ENCODE measurements around the gene PKHD1. TPM values are rescaled to one million over a fixed set of nuclear protein-coding genes. Genes with fewer than 3 reads are reported as not detected.
A peak's percentile ranks its signal among the peaks of the same experiment; 100 is the strongest.

The PKHD1 gene
- polyA plus RNA-seq, 4 donors: under 0.01 to 1.3 TPM; not detected in 2

DNA sequence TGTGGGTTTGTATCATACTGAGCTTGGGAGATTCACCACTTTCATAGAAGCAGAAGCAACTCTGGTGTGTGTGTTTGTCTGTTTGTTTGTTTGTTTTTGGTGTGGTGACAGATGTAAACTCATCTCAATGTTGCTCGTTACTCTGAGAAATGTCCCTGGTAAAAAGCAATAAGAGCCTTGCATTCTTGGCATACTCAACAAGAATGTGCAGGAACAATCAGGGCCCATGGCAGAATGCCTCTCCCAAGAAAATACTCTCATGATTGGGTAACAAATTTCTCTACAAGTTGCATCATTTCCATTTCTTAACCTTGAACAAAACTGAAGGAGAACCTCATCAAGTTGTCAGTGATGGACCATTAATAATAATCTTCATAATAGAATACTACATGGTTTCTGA, 43.0 kb upstream of the PKHD1 start:
- DNase-seq (no peak), FAIRE-seq (no peak)
- Histone ChIP-seq H3K27ac (ENCODE audit: low read depth in 1 of 3, low read length in 2 of 3) (no peak overlapping the region), H3K36me3 (ENCODE audit: control insufficient read depth in 3 of 3, insufficient read depth in 2 of 3, low read depth in 1 of 3, low read length in 3 of 3) (no peaks in the 10 kb centered on the region), H3K27me3 (ENCODE audit: control insufficient read depth in 3 of 3, insufficient read depth in 3 of 3, low read length in 3 of 3) (peaks cover 0 to 2% (median 0%) of the 10 kb centered on the region in 3 donors), H3K9me3 (ENCODE audit: control insufficient read depth in 2 of 2, insufficient read depth in 1 of 2, low read depth in 1 of 2, low read length in 1 of 2) (peaks cover 0 to 3% of the 10 kb centered on the region in 2 donors), H3K4me1 (ENCODE audit: control insufficient read depth in 3 of 3, insufficient read depth in 2 of 3, low read depth in 1 of 3, low read length in 2 of 3) (peaks cover 0 to 4% (median 0%) of the 10 kb centered on the region in 3 donors), H3K4me3 (ENCODE audit: low read depth in 1 of 3, low read length in 3 of 3) (no peak overlapping the region)
- 50 to 72% (median 61%) methylated on average over 1 of the region's 1 CpG for WGBS, 3 donors

DNA sequence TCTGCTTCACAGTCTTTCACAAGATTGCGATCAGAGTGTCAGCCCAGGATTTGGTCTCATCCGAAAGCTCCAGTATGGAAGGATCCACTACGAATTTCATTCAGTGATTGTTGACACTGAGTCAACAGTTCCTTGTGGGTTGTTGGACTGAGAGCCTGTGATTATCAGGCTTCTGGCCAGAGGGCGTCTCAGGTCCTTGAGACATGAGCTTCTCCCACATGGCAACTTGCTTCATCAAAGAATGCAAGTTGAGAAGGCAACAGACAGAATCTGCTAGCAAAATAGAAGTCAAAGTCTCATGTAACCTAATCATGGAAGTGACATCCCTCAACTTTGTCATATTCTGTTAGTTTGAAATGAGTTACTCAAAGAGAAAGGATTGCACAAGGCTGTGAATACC, 40.5 kb upstream of the PKHD1 start:
- no peak overlapping the region for H3K27ac ChIP-seq (ENCODE audit: low read depth in 1 of 3, low read length in 2 of 3)
- no peak overlapping the region for H3K4me3 ChIP-seq (ENCODE audit: low read depth in 1 of 3, low read length in 3 of 3)
- 74 to 78% (median 77%) methylated on average over 4 of the region's 4 CpGs for WGBS, 3 donors
- H3K4me1 ChIP-seq (ENCODE audit: control insufficient read depth in 3 of 3, insufficient read depth in 2 of 3, low read depth in 1 of 3, low read length in 2 of 3): peaks cover 0 to 8% (median 0%) of the 10 kb centered on the region in 3 donors
- FAIRE-seq: no peak
- peaks cover 0 to 3% of the 10 kb centered on the region in 2 donors for H3K9me3 ChIP-seq (ENCODE audit: control insufficient read depth in 2 of 2, insufficient read depth in 1 of 2, low read depth in 1 of 2, low read length in 1 of 2)
- H3K36me3 ChIP-seq (ENCODE audit: control insufficient read depth in 3 of 3, insufficient read depth in 2 of 3, low read depth in 1 of 3, low read length in 3 of 3): no peaks in the 10 kb centered on the region
- no peak for DNase-seq
- peaks cover 0 to 2% (median 2%) of the 10 kb centered on the region in 3 donors for H3K27me3 ChIP-seq (ENCODE audit: control insufficient read depth in 3 of 3, insufficient read depth in 3 of 3, low read length in 3 of 3)

DNA sequence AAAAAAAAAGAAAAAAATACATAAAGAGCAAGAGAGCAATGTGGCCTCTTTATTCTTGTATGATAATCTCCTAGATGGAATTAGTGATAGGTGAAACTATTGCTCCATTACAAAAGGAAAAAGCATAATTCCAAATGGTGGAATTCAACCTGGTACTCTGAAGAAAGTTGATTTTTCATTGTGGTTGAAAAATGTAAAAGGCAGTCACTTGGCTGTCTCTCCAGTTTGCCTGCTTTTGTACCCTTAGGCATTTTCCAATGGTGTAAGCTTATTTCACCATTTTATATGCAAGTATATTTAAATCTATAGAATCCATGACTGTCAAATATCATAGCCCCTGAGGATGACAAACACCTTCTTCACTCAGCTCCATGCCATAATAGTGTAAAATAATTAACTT, 38.8 kb upstream of the PKHD1 start:
- Histone ChIP-seq H3K4me3 (ENCODE audit: low read depth in 1 of 3, low read length in 3 of 3) (no peak overlapping the region), H3K36me3 (ENCODE audit: control insufficient read depth in 3 of 3, insufficient read depth in 2 of 3, low read depth in 1 of 3, low read length in 3 of 3) (no peaks in the 10 kb centered on the region), H3K4me1 (ENCODE audit: control insufficient read depth in 3 of 3, insufficient read depth in 2 of 3, low read depth in 1 of 3, low read length in 2 of 3) (peaks cover 0 to 8% (median 0%) of the 10 kb centered on the region in 3 donors), H3K27ac (ENCODE audit: low read depth in 1 of 3, low read length in 2 of 3) (no peak overlapping the region), H3K9me3 (ENCODE audit: control insufficient read depth in 2 of 2, insufficient read depth in 1 of 2, low read depth in 1 of 2, low read length in 1 of 2) (peaks cover 0 to 3% of the 10 kb centered on the region in 2 donors), H3K27me3 (ENCODE audit: control insufficient read depth in 3 of 3, insufficient read depth in 3 of 3, low read length in 3 of 3) (peaks cover 0 to 2% (median 0%) of the 10 kb centered on the region in 3 donors)
- DNase-seq (no peak), FAIRE-seq (no peak)

DNA sequence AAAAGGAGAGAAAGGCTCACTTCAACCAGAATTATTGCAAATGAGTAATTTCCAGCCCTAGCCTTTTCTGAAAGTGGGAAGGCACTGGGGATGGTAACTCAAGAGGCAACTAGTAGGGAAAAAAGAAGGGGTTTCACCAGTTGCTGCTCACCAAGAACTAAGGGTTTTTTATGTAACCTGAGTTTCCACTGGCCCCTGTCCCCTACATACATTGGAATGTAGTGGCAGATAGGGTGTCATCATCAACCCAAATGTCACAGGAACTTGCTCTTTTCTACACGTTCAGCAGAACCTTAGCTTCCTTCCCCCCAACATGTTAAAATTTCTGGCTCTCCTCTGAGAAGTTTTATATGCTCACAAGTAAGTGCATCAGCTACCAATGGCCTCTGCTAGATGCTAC, 38.2 kb upstream of the PKHD1 start:
- H3K4me3 ChIP-seq (ENCODE audit: low read depth in 1 of 3, low read length in 3 of 3): no peak overlapping the region
- peaks cover 0 to 3% of the 10 kb centered on the region in 2 donors for H3K9me3 ChIP-seq (ENCODE audit: control insufficient read depth in 2 of 2, insufficient read depth in 1 of 2, low read depth in 1 of 2, low read length in 1 of 2)
- FAIRE-seq (no peak), DNase-seq (no peak)
- peaks cover 0 to 8% (median 0%) of the 10 kb centered on the region in 3 donors for H3K4me1 ChIP-seq (ENCODE audit: control insufficient read depth in 3 of 3, insufficient read depth in 2 of 3, low read depth in 1 of 3, low read length in 2 of 3)
- no peaks in the 10 kb centered on the region for H3K36me3 ChIP-seq (ENCODE audit: control insufficient read depth in 3 of 3, insufficient read depth in 2 of 3, low read depth in 1 of 3, low read length in 3 of 3)
- WGBS, 3 donors: 65 to 78% (median 77%) methylated on average over 1 of the region's 1 CpG
- H3K27me3 ChIP-seq (ENCODE audit: control insufficient read depth in 3 of 3, insufficient read depth in 3 of 3, low read length in 3 of 3): peaks cover 0 to 2% (median 0%) of the 10 kb centered on the region in 3 donors
- no peak overlapping the region for H3K27ac ChIP-seq (ENCODE audit: low read depth in 1 of 3, low read length in 2 of 3)

DNA sequence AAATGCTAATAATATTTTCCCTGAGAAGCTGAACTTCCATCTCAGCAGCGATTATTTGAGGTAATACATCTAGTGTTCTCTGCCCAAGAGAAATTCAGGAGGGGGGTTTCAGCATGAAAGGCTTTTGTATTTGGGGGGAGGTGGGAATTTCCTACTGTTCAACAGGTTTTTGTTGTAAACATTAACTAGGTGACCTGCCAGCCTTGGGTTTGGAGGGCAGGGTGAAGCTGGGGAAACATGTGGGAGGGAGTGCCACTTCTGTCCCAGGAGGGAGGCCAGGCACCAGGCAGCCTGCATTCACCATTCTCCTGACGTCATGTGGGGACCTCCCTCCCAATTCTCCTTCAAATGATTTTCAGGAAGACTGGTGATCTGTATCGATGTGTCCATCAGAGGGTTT, 37.7 kb upstream of the PKHD1 start:
- Histone ChIP-seq H3K36me3 (ENCODE audit: control insufficient read depth in 3 of 3, insufficient read depth in 2 of 3, low read depth in 1 of 3, low read length in 3 of 3) (no peaks in the 10 kb centered on the region), H3K27me3 (ENCODE audit: control insufficient read depth in 3 of 3, insufficient read depth in 3 of 3, low read length in 3 of 3) (peaks cover 0 to 2% (median 0%) of the 10 kb centered on the region in 3 donors), H3K27ac (ENCODE audit: low read depth in 1 of 3, low read length in 2 of 3) (no peak overlapping the region), H3K4me1 (ENCODE audit: control insufficient read depth in 3 of 3, insufficient read depth in 2 of 3, low read depth in 1 of 3, low read length in 2 of 3) (peaks cover 0 to 8% (median 0%) of the 10 kb centered on the region in 3 donors), H3K9me3 (ENCODE audit: control insufficient read depth in 2 of 2, insufficient read depth in 1 of 2, low read depth in 1 of 2, low read length in 1 of 2) (peaks cover 0 to 3% of the 10 kb centered on the region in 2 donors), H3K4me3 (ENCODE audit: low read depth in 1 of 3, low read length in 3 of 3) (no peak overlapping the region)
- WGBS, 3 donors: 31 to 50% (median 45%) methylated on average over 3 of the region's 3 CpGs
- FAIRE-seq (no peak), DNase-seq (peak in 1 of 2 donors; percentile 18)

DNA sequence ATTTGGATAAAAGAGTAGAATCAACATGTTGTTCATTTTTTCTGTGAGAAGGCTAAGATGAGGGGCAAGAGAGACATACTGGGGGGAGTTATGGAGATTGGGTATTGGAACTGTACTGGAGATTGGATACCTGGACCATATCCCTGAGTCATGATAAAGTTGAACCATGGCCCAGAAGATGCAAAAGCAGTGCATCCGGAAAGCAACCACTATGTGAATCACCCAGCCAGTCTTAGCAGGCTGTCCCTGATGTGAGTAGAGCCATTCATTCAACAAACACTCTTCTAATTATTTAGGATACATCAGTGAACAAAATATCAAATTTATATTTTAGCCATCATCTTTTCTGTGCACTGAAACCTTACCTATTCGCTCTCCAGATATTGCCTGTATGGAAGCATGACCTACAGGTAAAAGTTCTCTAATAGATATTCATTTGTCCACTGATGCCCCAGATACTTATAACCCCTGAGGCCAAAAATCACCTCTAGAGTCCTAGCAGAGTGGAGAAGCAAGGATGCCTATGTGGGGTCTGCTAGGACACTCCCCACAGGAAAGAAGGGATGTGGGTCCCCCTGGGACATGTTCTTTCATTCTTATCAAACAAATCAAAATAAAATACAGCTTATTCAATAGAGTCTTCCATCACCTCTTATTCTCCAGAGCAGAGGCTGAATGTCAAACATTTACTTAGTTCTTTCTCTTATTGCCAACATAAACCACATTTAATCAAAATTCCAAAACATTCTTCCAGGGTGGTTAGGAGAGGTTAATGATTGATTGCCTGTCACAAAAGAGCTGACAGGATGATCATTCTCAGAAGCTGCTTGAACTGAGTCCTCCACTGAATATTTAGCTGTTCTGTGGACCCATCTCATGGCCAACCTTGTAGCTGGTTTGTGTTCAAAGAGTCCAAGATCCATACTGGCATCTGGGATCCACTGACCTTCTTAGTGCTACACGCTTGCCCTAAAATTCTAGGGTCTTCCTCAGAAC, 37.0 kb upstream of the PKHD1 start:
- no peak for FAIRE-seq
- 78 to 89% (median 81%) methylated on average over 3 of the region's 3 CpGs for WGBS, 3 donors
- Histone ChIP-seq H3K27me3 (ENCODE audit: control insufficient read depth in 3 of 3, insufficient read depth in 3 of 3, low read length in 3 of 3) (peaks cover 0 to 2% (median 0%) of the 10 kb centered on the region in 3 donors), H3K36me3 (ENCODE audit: control insufficient read depth in 3 of 3, insufficient read depth in 2 of 3, low read depth in 1 of 3, low read length in 3 of 3) (no peaks in the 10 kb centered on the region), H3K27ac (ENCODE audit: low read depth in 1 of 3, low read length in 2 of 3) (no peak overlapping the region), H3K4me1 (ENCODE audit: control insufficient read depth in 3 of 3, insufficient read depth in 2 of 3, low read depth in 1 of 3, low read length in 2 of 3) (peaks cover 0 to 8% (median 0%) of the 10 kb centered on the region in 3 donors), H3K9me3 (ENCODE audit: control insufficient read depth in 2 of 2, insufficient read depth in 1 of 2, low read depth in 1 of 2, low read length in 1 of 2) (peaks cover 0 to 3% of the 10 kb centered on the region in 2 donors), H3K4me3 (ENCODE audit: low read depth in 1 of 3, low read length in 3 of 3) (no peak overlapping the region)
- DNase-seq: peak in 1 of 2 donors; percentile 39

DNA sequence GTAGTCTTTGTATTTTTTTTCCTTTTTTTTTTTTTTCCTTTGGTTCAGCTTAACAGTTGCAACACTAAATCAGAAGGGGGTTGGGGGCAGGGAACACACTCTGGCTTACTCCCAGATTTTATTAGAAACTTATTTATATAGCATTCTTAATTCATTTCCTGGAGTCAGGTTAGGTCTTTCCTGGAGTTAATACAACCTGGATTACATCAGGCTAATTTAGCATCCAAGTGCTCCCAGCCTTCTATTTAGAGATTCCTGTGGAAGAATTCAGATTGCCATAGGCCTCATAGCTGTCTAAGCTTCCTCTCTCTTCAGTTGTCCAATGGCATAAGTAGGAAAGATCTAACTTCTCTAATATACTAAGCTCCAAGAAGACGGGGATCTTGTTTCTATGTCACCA, 35.8 kb upstream of the PKHD1 start:
- Histone ChIP-seq H3K36me3 (ENCODE audit: control insufficient read depth in 3 of 3, insufficient read depth in 2 of 3, low read depth in 1 of 3, low read length in 3 of 3) (no peaks in the 10 kb centered on the region), H3K27ac (ENCODE audit: low read depth in 1 of 3, low read length in 2 of 3) (no peak overlapping the region), H3K4me1 (ENCODE audit: control insufficient read depth in 3 of 3, insufficient read depth in 2 of 3, low read depth in 1 of 3, low read length in 2 of 3) (peaks cover 0 to 8% (median 0%) of the 10 kb centered on the region in 3 donors), H3K9me3 (ENCODE audit: control insufficient read depth in 2 of 2, insufficient read depth in 1 of 2, low read depth in 1 of 2, low read length in 1 of 2) (peaks cover 0 to 3% of the 10 kb centered on the region in 2 donors), H3K27me3 (ENCODE audit: control insufficient read depth in 3 of 3, insufficient read depth in 3 of 3, low read length in 3 of 3) (peaks cover 0 to 2% (median 0%) of the 10 kb centered on the region in 3 donors), H3K4me3 (ENCODE audit: low read depth in 1 of 3, low read length in 3 of 3) (no peak overlapping the region)
- no peak for DNase-seq
- FAIRE-seq: no peak
- 83 to 91% (median 90%) methylated on average over 1 of the region's 1 CpG for WGBS, 3 donors

DNA sequence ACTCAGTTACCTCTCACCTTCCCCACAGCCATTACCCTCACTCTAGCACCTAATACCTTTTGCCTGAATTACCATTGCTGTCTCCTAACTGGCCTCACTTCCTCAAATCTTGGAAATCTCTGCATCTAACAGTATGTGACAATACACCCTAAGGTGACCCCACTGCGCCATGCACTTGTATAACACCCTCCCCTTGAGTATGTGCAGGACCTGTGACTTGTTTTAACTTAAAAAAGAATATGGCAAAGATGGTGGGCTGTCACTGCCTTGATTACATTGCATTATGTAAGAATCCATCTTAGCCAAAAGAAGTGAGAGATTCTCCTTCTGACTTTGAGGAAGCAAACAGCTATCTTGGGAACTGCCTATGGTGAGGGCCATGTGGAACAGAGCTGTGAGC, 29.9 kb upstream of the PKHD1 start:
- H3K4me3 ChIP-seq (ENCODE audit: low read depth in 1 of 3, low read length in 3 of 3): no peak overlapping the region
- peaks cover 0 to 10% (median 0%) of the 10 kb centered on the region in 3 donors for H3K4me1 ChIP-seq (ENCODE audit: control insufficient read depth in 3 of 3, insufficient read depth in 2 of 3, low read depth in 1 of 3, low read length in 2 of 3)
- no peaks in the 10 kb centered on the region for H3K36me3 ChIP-seq (ENCODE audit: control insufficient read depth in 3 of 3, insufficient read depth in 2 of 3, low read depth in 1 of 3, low read length in 3 of 3)
- DNase-seq: no peak
- H3K9me3 ChIP-seq (ENCODE audit: control insufficient read depth in 2 of 2, insufficient read depth in 1 of 2, low read depth in 1 of 2, low read length in 1 of 2): no peaks in the 10 kb centered on the region
- WGBS, 3 donors: 75 to 88% (median 88%) methylated on average over 1 of the region's 1 CpG
- no peak overlapping the region for H3K27ac ChIP-seq (ENCODE audit: low read depth in 1 of 3, low read length in 2 of 3)
- H3K27me3 ChIP-seq (ENCODE audit: control insufficient read depth in 3 of 3, insufficient read depth in 3 of 3, low read length in 3 of 3): no peaks in the 10 kb centered on the region
- no peak for FAIRE-seq
